Vagina (tissue), 2 donors: ENCODE data around the gene TSNAXIP1.

Experiments used
- POLR2A ChIP-seq, 2 donors: fragments of 450-650 bp; IDR thresholded peaks; one replicate each; pipeline ENCODE4 v1.6.1; 2017; ENCODE audit warnings: antibody characterized with exemption in 2 of 2, mild to moderate bottlenecking in 2 of 2, moderate library complexity in 2 of 2
- POLR2AphosphoS5 ChIP-seq, 2 donors: sonication (generic); formaldehyde crosslinking; IDR thresholded peaks; one replicate each; pipeline ENCODE4 v1.9.0; 2017; ENCODE audit warnings: antibody characterized with exemption in 2 of 2, mild to moderate bottlenecking in 2 of 2, low read depth in 1 of 2; ENCODE audit not compliant: insufficient read depth in 1 of 2
- TF ChIP-seq, protein P1 (sequence below), 3 experiments: fragments of 450-650 bp in 2 of 3; fragments of 200-600 bp in 1 of 3; sonication (generic) in 1 of 3; IDR thresholded peaks; one replicate each; pipeline ENCODE4 v1.5.1; 2017 to 2019; ENCODE audit warnings: antibody characterized with exemption in 3 of 3, mild to moderate bottlenecking in 2 of 3, moderate library complexity in 2 of 3

DNA sequence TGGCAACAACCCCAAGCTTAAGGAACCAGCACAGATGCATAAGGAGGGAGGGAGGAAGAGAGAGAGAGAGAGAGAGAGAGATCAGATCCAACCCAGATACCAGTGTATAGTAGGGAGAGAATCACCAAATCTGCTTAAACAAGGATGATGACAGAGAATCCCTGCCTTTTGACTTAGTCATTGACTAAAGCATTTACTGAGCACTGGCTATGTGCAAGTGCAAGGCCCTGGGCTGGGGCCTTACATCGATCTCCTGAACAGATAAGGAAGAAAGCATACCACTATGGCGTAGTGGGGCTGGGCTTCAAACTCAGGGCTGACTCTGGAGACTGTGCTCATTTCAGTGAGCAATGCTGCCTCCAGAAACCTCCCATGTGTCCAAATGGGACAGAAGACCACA, 15.8 kb downstream of the TSNAXIP1 start:
- TF ChIP-seq POLR2AphosphoS5 (IDR thresholded peaks at IDR 0.05; ENCODE audit: insufficient read depth in 1 of 2, low read depth in 1 of 2) (no peak), POLR2A (IDR thresholded peaks at IDR 0.05) (no peak)
- TF ChIP-seq, protein P1, sequence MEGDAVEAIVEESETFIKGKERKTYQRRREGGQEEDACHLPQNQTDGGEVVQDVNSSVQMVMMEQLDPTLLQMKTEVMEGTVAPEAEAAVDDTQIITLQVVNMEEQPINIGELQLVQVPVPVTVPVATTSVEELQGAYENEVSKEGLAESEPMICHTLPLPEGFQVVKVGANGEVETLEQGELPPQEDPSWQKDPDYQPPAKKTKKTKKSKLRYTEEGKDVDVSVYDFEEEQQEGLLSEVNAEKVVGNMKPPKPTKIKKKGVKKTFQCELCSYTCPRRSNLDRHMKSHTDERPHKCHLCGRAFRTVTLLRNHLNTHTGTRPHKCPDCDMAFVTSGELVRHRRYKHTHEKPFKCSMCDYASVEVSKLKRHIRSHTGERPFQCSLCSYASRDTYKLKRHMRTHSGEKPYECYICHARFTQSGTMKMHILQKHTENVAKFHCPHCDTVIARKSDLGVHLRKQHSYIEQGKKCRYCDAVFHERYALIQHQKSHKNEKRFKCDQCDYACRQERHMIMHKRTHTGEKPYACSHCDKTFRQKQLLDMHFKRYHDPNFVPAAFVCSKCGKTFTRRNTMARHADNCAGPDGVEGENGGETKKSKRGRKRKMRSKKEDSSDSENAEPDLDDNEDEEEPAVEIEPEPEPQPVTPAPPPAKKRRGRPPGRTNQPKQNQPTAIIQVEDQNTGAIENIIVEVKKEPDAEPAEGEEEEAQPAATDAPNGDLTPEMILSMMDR (IDR thresholded peaks at IDR 0.05): no peak
